Activated CD4-positive, alpha-beta T cell treated with anti-CD3 and anti-CD28 coated beads for 4 hours (primary cell): ENCODE results near the gene GGTLC1.
A peak's percentile ranks its signal among the peaks of the same experiment; 100 is the strongest.

ENCODE experiments used
- DNase-seq, 2 donors: peaks; one replicate each; pipeline ENCODE4 v3.0.0-alpha.2; 2020

Gene GGTLC1

DNA sequence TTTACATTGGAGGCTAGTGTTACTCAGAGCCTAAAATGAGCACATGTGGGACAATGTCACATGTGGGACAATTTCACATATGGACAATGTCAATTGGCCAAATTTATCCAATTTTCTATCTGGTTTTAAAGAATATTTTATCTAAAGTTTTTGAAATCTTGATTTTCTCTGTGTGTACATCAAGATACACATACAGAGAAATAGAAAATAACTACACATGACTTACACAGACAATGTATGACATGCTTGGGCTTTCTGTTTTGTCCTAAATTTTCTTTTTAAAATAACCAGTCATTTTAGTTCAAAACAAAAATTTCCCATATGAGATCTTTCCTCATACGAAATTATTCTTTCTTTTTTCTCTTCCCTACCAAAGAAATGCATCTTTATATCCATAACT lies 24.6 kb downstream of the GGTLC1 start:
- DNase-seq: no peak

DNA sequence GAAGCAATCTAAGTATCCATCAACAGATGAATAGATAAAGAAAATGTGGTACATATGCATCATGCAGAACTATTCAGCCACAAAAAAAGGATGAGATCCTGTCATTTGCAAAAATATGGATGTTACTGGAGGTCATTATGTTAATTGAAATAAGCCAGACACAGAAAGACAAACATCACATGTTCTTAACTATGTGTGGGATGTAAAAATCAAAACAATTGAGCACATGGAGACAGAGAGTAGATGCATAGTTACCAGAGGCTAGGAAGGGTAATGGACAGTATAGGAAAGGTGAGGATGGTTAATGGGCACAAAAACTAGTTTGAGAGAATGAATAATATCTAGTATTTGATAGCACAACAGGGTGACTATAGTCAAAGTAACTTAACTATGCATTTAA lies 26.3 kb downstream of the GGTLC1 start:
- no peak for DNase-seq

DNA sequence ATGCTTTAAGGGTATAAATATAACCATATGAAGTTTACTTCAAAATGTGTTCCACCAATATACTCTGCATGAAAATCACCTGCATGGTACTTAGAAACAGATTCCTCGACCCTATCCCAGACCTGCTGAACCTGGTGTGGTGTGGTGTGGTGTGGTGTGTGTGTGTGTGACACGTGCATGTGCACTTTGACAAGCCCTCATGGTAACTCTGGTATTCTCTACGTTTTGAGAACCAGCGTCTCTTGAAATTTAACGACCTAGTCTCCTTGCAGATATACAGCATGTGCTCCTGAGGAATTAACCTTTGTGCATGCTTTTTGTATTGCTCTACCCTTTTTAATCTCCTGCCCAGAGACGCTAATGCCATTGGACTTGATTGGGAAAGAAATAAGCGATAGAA lies 29.5 kb downstream of the GGTLC1 start:
- no peak for DNase-seq

DNA sequence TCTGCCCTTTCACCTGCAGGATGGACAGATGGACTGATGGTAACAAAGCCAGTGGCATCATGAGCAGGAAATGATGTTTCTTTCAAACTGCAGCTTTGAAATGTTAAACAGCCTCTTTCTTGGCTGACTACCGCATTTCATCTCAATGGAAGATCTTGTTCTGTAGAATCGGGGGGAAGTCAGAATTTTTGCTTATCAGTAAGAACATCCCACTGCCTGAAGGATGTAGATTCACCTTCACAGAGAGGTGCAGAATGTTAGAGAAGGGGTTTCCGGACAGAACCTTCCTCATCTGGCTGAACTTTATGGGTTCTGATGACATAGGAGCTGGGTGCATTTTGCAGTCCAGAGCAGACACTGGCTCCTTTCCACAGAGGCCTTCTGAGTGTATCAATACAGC lies 32.7 kb downstream of the GGTLC1 start:
- DNase-seq: no peak

DNA sequence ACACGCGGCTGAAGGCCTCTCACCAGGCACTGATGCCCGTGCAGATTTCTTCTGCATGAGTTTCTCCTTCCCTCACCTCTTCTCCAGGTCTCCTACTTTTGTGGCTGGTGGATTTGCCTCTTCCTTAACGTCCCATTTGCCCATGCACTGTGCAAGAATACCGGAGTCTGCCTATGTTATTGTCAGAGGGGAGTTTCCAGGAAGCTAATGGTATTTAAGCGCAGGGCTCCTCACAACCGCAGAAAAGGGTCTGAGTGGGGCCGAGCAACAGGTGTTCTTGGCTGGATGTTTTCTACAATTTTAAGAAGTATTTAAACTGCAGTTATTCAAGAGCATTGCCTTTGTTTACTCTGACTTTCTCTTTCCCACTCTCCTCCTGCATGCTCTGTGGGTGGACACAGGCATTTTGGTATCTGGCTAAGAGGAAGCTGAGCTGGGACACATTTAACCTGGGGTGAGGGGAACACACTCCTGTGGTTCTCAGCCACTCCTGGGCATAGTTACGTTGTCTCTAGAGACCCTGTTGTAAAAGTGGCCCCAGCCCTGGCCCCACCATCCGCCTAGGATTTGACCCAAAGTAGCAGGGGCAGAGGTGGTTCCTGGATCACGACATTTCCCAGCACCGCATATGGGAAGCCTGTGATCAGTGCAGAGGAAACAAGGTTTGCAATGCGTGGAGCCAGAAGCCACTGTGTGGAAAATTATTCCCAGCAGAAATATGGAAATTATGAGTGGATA lies 34.4 kb downstream of the GGTLC1 start:
- no peak for DNase-seq

DNA sequence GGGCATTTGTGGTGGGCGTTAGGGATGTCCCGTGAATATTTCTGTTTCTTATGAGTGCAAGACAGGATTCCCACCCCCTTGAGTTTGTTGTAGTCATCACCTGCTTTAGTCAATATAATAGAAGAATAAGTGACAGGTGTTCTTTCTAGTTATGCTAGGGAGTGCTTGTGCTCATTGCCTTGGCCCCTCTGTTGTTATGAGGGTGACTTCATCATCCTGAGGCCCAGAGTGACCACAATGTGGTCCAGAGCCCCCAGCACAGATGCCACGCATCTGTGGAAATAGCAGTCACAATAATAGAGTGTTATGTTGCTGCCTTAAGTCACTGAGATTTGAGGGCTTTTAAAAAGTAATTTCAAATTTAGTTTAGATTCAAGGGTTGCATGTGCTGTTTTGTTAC lies 42.4 kb downstream of the GGTLC1 start:
- no peak for DNase-seq

DNA sequence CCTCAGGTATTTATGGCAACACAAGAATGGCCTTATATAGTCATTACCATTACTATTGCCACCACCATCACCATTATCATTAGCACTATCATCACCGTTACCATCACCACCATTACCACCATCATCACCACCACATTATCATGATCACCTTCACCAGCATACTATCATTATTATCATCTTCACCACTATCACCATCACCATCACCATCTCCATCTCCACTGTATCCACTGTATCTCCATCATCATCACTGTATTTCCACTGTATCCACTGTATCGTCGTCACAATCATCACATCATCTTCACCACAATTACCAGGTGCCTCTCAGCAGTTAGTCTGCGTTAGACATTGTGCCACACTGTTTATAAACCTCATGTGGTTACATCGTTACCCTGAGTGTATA lies 45.3 kb downstream of the GGTLC1 start:
- DNase-seq: no peak

DNA sequence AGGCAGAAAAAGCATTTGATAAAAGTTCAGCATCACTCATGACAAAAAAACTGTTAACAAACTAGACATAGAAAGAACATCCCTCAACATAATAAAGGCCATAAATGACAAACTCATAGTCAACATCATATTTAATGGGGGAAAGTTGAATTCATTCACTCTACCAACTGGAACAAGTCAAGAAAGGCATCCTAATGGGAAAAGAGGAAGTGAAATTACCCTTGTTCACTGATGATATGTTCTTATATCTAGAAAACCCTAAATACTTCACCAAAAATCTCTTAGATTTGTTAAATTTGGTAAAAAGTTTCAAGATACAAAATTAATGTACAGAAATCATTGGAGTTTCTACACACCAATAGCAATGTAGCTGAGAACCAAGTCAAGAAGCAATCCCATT lies 48.9 kb downstream of the GGTLC1 start:
- DNase-seq: no peak

DNA sequence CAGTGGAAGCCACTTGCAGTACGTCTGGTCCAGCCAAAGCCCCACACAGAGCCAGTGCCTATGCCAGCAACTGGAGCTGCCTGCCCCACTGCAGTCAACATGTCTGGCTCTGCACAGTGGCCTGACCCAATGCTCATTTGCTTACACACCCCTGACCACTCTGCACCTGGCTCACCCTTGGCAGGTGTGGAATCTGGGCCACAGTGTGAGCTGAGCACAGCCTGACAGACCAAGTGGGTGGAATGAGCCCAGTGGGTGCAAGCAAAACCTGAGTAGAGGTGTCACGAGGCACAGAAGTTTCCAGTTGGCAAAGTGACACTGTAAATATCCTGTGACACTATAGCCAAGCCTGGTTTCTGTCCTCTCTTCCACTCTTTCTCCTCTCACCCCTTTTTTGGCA lies 49.5 kb downstream of the GGTLC1 start:
- DNase-seq: no peak

DNA sequence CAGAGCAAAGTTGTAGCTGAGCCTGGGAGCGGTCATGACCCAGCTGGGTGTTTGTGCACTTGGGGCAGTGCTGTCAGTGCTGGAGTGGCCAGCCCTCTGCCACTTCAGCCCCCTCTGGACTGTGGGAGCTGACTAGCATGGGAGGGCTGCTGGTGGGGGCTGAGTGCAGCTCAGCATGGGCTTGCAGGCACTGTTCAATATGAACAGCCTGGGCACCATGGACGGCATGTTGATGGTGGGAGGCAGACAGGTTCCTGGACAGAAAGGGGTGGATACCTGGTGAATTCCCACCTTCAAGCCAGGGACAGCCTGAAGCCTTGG lies 50.5 kb downstream of the GGTLC1 start:
- DNase-seq: no peak

DNA sequence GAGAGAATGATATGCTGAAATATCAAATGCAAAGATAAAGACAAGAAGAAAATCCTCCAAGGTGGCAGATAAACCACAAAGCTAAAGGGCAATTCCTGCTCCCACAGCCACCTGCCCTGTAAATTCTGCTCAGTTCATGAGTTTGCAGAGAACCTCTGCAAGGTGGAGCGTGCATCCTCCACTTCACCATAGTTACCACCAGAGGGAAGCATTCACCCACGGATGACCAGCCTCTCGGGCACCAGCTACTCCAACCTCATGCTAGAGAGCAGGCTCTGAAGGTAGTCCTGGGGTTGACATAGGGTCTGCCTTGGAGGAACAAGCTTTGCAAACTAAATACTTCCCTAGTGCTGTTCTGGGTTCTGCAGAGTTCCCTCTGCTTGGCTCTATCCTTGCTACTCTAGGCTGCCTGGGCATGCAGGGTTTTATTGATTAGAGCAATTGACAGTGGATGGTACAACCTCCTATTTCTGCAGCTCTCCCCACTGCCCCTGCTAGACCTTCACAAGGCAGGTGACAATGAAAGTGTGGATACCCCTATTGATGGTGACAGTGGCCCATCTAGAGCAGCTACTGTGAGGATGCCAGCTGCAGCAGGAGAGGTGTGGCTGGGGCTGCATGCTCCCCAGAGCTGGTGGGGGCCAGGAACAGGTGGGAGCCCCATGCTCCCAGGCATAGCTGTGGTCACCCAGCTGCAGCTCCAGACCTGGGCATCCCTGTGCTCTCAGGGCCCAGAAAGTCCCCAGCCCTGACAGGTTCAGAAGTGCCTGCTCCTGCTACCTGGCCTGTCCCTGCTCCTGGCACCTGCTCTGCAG lies 51.1 kb downstream of the GGTLC1 start:
- DNase-seq: peak; percentile 55 to 58
